Measurements from ENCODE around the gene KCNJ9. TPM values are rescaled to one million over a fixed set of nuclear protein-coding genes. Genes with fewer than 3 reads are reported as not detected.

KCNJ9 gene
- total and polyA plus RNA-seq, 5 experiments from 2014 or later: 0.03 to 0.20 (median 0.10) TPM; not detected in 2

GRCh38 chr1:160082926-160083325 is 1.6 kb downstream of the KCNJ9 start:
- peak in 1 of 10 donors; percentile 23 for DNase-seq
- H3K27ac Mint-ChIP-seq: peak overlapping the region in 4 of 10 donors; percentile 22 to 51 (median 41)
- peaks cover 11 to 21% (median 14%) of the 10 kb centered on the region in 4 donors for H3K4me1 Mint-ChIP-seq
- ATAC-seq: no peak
- POLR2A ChIA-PET: interaction anchor here (1.1 to 1.5 kb wide), 2 partner anchors 15 to 18 kb away, joined by 3 to 4 read pairs; partner anchors contain the start of gene IGSF8
- peaks cover 26 to 49% (median 39%) of the 10 kb centered on the region in 5 donors for H3K27me3 Mint-ChIP-seq
- peak overlapping the region; percentile 36 to 75 (median 63) for H3K4me3 Mint-ChIP-seq
- H3K9me3 Mint-ChIP-seq: no peaks in the 10 kb centered on the region
- peaks cover 0 to 18% (median 6%) of the 10 kb centered on the region in 3 donors for H3K36me3 Mint-ChIP-seq

GRCh38 chr1:160083968-160084770 is 2.8 kb downstream of the KCNJ9 start:
- DNase-seq (peak; percentile 62 to 88 (median 71)), ATAC-seq (peak; percentile 83 to 95)
- POLR2A ChIA-PET: interaction anchor here (1.0 to 4.1 kb wide), 5 partner anchors 13 to 207 kb away, joined by 3 to 49 read pairs (median 5); partner anchors contain the start of gene IGSF8
- peaks cover 15 to 25% (median 18%) of the 10 kb centered on the region in 4 donors for H3K4me1 Mint-ChIP-seq
- peaks cover 18 to 37% (median 32%) of the 10 kb centered on the region in 5 donors for H3K27me3 Mint-ChIP-seq
- H3K27ac Mint-ChIP-seq: peak overlapping the region in 4 of 10 donors; percentile 24 to 80 (median 68)
- H3K4me3 Mint-ChIP-seq: peak overlapping the region; percentile 63 to 81 (median 77)
- no peaks in the 10 kb centered on the region for H3K9me3 Mint-ChIP-seq
- peaks cover 0 to 31% (median 10%) of the 10 kb centered on the region in 3 donors for H3K36me3 Mint-ChIP-seq

GRCh38 chr1:160084771-160085321 is 3.5 kb downstream of the KCNJ9 start:
- DNase-seq (peak in 1 of 10 donors; percentile 60), ATAC-seq (no peak)
- Mint-ChIP-seq H3K36me3 (peaks cover 0 to 34% (median 10%) of the 10 kb centered on the region in 3 donors), H3K27me3 (peaks cover 14 to 31% (median 25%) of the 10 kb centered on the region in 5 donors), H3K4me3 (peak overlapping the region in 6 of 10 donors; percentile 10 to 80 (median 75)), H3K4me1 (peaks cover 16 to 28% (median 19%) of the 10 kb centered on the region in 4 donors), H3K27ac (peak overlapping the region in 2 of 10 donors; percentile 59 to 80), H3K9me3 (no peaks in the 10 kb centered on the region)
- POLR2A ChIA-PET: interaction anchor here (1.0 to 4.1 kb wide), 6 partner anchors 12 to 207 kb away, joined by 3 to 49 read pairs (median 5); partner anchors contain the start of genes DCAF8 and IGSF8

- peak; percentile 63 to 86 (median 78) for DNase-seq
- ATAC-seq: peak; percentile 58 to 68
- no peaks in the 10 kb centered on the region for H3K9me3 Mint-ChIP-seq
- peaks cover 0 to 38% (median 10%) of the 10 kb centered on the region in 3 donors for H3K36me3 Mint-ChIP-seq
- H3K27me3 Mint-ChIP-seq: peaks cover 4 to 20% (median 16%) of the 10 kb centered on the region in 5 donors
- peak overlapping the region in 9 of 10 donors; percentile 10 to 84 (median 81) for H3K27ac Mint-ChIP-seq
- H3K4me1 Mint-ChIP-seq: peaks cover 16 to 35% (median 20%) of the 10 kb centered on the region in 4 donors
- POLR2A ChIA-PET: interaction anchor here (1.0 to 4.1 kb wide), 4 partner anchors 11 to 177 kb away, joined by 3 to 49 read pairs (median 5); partner anchors contain the start of genes DCAF8 and IGSF8
- H3K4me3 Mint-ChIP-seq: peak overlapping the region in 4 of 10 donors; percentile 8 to 46 (median 24)
Measured at GRCh38 chr1:160085686-160086455, 4.5 kb downstream of the KCNJ9 start.

GRCh38 chr1:160086456-160086892 is 5.1 kb downstream of the KCNJ9 start:
- no peak overlapping the region for H3K4me3 Mint-ChIP-seq
- POLR2A ChIA-PET: interaction anchor here (1.6 to 4.1 kb wide), 2 partner anchors 11 to 176 kb away, joined by 5 to 49 read pairs; partner anchors contain the start of genes DCAF8 and IGSF8
- peaks cover 0 to 37% (median 10%) of the 10 kb centered on the region in 3 donors for H3K36me3 Mint-ChIP-seq

GRCh38 chr1:160087118-160087662 is 5.9 kb downstream of the KCNJ9 start:
- H3K9me3 Mint-ChIP-seq: no peaks in the 10 kb centered on the region
- peaks cover 0 to 41% (median 10%) of the 10 kb centered on the region in 3 donors for H3K36me3 Mint-ChIP-seq
- POLR2A ChIA-PET: interaction anchor here (4.1 kb wide), 1 partner anchor 10 kb away, joined by 49 read pairs; the partner anchor contains the start of gene IGSF8

More at GRCh38 chr1:160086456-160086892, 5.1 kb downstream of the KCNJ9 start:
- peaks cover 16 to 37% (median 20%) of the 10 kb centered on the region in 4 donors for H3K4me1 Mint-ChIP-seq
- DNase-seq: no peak
- no peak for ATAC-seq
- H3K27me3 Mint-ChIP-seq: peaks cover 0 to 14% (median 10%) of the 10 kb centered on the region in 5 donors
- no peaks in the 10 kb centered on the region for H3K9me3 Mint-ChIP-seq
- H3K27ac Mint-ChIP-seq: peak overlapping the region in 3 of 10 donors; percentile 27 to 33 (median 28)

GRCh38 chr1:160089883-160090282 is 8.5 kb downstream of the KCNJ9 start:
- POLR2A ChIA-PET: no interaction called here
- H3K27me3 Mint-ChIP-seq: no peaks in the 10 kb centered on the region
- peaks cover 0 to 64% (median 10%) of the 10 kb centered on the region in 3 donors for H3K36me3 Mint-ChIP-seq
- no peak overlapping the region for H3K27ac Mint-ChIP-seq
- ATAC-seq (no peak), DNase-seq (no peak)
- no peaks in the 10 kb centered on the region for H3K9me3 Mint-ChIP-seq
- no peak overlapping the region for H3K4me3 Mint-ChIP-seq
- peaks cover 18 to 51% (median 29%) of the 10 kb centered on the region in 4 donors for H3K4me1 Mint-ChIP-seq

More at GRCh38 chr1:160087118-160087662, 5.9 kb downstream of the KCNJ9 start:
- no peak overlapping the region for H3K4me3 Mint-ChIP-seq
- peaks cover 16 to 37% (median 22%) of the 10 kb centered on the region in 4 donors for H3K4me1 Mint-ChIP-seq
- peaks cover 0 to 7% (median 6%) of the 10 kb centered on the region in 5 donors for H3K27me3 Mint-ChIP-seq
- DNase-seq (peak in 1 of 10 donors; percentile 24), ATAC-seq (no peak)
- H3K27ac Mint-ChIP-seq: peak overlapping the region in 2 of 10 donors; percentile 30 to 44

GRCh38 chr1:160090760-160091159 is 9.4 kb downstream of the KCNJ9 start:
- peaks cover 0 to 60% (median 10%) of the 10 kb centered on the region in 3 donors for H3K36me3 Mint-ChIP-seq
- H3K27ac Mint-ChIP-seq: peak overlapping the region in 1 of 10 donors; percentile 25
- H3K27me3 Mint-ChIP-seq: no peaks in the 10 kb centered on the region
- no peak for DNase-seq
- H3K9me3 Mint-ChIP-seq: no peaks in the 10 kb centered on the region
- no peak for ATAC-seq
- H3K4me1 Mint-ChIP-seq: peaks cover 15 to 52% (median 30%) of the 10 kb centered on the region in 4 donors
- POLR2A ChIA-PET: no interaction called here
- H3K4me3 Mint-ChIP-seq: no peak overlapping the region

GRCh38 chr1:160091666-160092223 is 10.4 kb downstream of the KCNJ9 start:
- DNase-seq: no peak
- H3K27ac Mint-ChIP-seq: no peak overlapping the region
- ATAC-seq: no peak
- no peaks in the 10 kb centered on the region for H3K27me3 Mint-ChIP-seq
- no peak overlapping the region for H3K4me3 Mint-ChIP-seq
- no peaks in the 10 kb centered on the region for H3K9me3 Mint-ChIP-seq
- peaks cover 20 to 57% (median 37%) of the 10 kb centered on the region in 4 donors for H3K4me1 Mint-ChIP-seq
- POLR2A ChIA-PET: no interaction called here
- peaks cover 0 to 59% (median 9%) of the 10 kb centered on the region in 3 donors for H3K36me3 Mint-ChIP-seq

GRCh38 chr1:160092366-160093068 is 11.2 kb downstream of the KCNJ9 start:
- no peak overlapping the region for H3K4me3 Mint-ChIP-seq
- peaks cover 0 to 53% (median 4%) of the 10 kb centered on the region in 3 donors for H3K36me3 Mint-ChIP-seq
- H3K27ac Mint-ChIP-seq: no peak overlapping the region
- no peaks in the 10 kb centered on the region for H3K27me3 Mint-ChIP-seq
- POLR2A ChIA-PET: no interaction called here
- ATAC-seq (no peak), DNase-seq (peak in 1 of 10 donors; percentile 38)
- peaks cover 25 to 65% (median 45%) of the 10 kb centered on the region in 4 donors for H3K4me1 Mint-ChIP-seq
- no peaks in the 10 kb centered on the region for H3K9me3 Mint-ChIP-seq

- no peak for ATAC-seq
- H3K4me3 Mint-ChIP-seq: no peak overlapping the region
- H3K36me3 Mint-ChIP-seq: peaks cover 0 to 49% (median 4%) of the 10 kb centered on the region in 3 donors
- H3K27me3 Mint-ChIP-seq: no peaks in the 10 kb centered on the region
- DNase-seq: no peak
- H3K9me3 Mint-ChIP-seq: no peaks in the 10 kb centered on the region
- POLR2A ChIA-PET: no interaction called here
- H3K4me1 Mint-ChIP-seq: peaks cover 27 to 70% (median 50%) of the 10 kb centered on the region in 4 donors
- peak overlapping the region in 1 of 10 donors; percentile 12 for H3K27ac Mint-ChIP-seq
Measured at GRCh38 chr1:160093069-160093395, 11.7 kb downstream of the KCNJ9 start.

Data from naive thymus-derived CD8-positive, alpha-beta T cell (primary cell).